A549 (cell line): ENCODE results near the gene ZDHHC3.

ENCODE experiments used
- BHLHE40 ChIP-seq: IDR thresholded peaks from 2 replicates; pipeline ENCODE4 v1.6.1; 2012; ENCODE audit warnings: low read depth, low read length, inconsistent platforms
- CTCF ChIP-seq: fragments of >200 bp; sonication (Bioruptor Twin); formaldehyde crosslinking; IDR thresholded peaks from 3 replicates; pipeline ENCODE4 v1.5.1; 2016
- EP300 ChIP-seq, 2 experiments: fragments of >200 bp; sonication (Bioruptor Twin); formaldehyde crosslinking; IDR thresholded peaks; 2 replicates in 1 of 2; 3 replicates in 1 of 2; pipeline ENCODE4 v1.6.1; 2016 to 2017
- POLR2A ChIP-seq: IDR thresholded peaks from 2 replicates; pipeline ENCODE4 v1.6.1; 2012; ENCODE audit warnings: mild to moderate bottlenecking, low read length
- RNF2 ChIP-seq: fragments of 200-600 bp; sonication (generic); IDR thresholded peaks from 2 replicates; pipeline ENCODE4 v1.6.1; 2016; ENCODE audit warnings: low read depth, mild to moderate bottlenecking, antibody characterized with exemption, moderate library complexity, borderline replicate concordance
- ZFP36 ChIP-seq: fragments of 450-650 bp; IDR thresholded peaks from 2 replicates; pipeline ENCODE4 v1.6.1; 2014; ENCODE audit warnings: borderline replicate concordance; ENCODE audit not compliant: partially characterized antibody
- TF ChIP-seq, protein P1 (sequence below): IDR thresholded peaks from 2 replicates; pipeline ENCODE4 v1.6.1; 2012
- TF ChIP-seq, protein P2 (sequence below): IDR thresholded peaks from 2 replicates; pipeline ENCODE4 v1.6.1; 2012

DNA sequence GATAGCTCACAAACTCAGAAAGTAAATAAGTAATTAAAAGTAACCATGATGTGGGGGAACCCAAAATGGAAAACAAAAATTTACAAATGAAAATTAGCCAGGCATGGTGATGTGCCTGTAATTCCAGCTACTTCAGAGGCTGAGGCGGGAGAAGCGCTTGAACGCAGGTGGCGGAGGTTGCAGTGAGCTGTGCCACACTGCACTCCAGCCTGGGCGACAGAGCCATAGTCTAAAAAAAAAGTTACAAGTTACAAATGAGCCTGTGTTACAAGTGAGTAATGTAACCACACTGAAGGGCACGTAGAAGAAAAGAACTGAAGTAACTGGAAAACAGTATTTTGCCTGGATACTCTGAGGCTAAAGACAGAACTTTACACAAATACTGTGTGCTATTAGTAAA, 11.4 kb upstream of the ZDHHC3 start:
- TF ChIP-seq CTCF (no peak), EP300 (IDR thresholded peaks at IDR 0.05) (no peak), ZFP36 (no peak), POLR2A (no peak), RNF2 (no peak), BHLHE40 (no peak)
- TF ChIP-seq, protein P1, sequence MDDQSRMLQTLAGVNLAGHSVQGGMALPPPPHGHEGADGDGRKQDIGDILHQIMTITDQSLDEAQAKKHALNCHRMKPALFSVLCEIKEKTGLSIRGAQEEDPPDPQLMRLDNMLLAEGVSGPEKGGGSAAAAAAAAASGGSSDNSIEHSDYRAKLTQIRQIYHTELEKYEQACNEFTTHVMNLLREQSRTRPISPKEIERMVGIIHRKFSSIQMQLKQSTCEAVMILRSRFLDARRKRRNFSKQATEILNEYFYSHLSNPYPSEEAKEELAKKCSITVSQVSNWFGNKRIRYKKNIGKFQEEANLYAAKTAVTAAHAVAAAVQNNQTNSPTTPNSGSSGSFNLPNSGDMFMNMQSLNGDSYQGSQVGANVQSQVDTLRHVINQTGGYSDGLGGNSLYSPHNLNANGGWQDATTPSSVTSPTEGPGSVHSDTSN, result no peak
- TF ChIP-seq, protein P2, sequence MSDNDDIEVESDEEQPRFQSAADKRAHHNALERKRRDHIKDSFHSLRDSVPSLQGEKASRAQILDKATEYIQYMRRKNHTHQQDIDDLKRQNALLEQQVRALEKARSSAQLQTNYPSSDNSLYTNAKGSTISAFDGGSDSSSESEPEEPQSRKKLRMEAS, result no peak
